T-helper 1 cell treated with Interleukin-12 subunit alpha and Interleukin-12 subunit beta and Interleukin-4 antibody, amounts not matched to agents 30 μg/mL and 1 μg/mL, for 36 hours (primary cell): ENCODE results near the gene NCK2.

Experiments used
- H3K27ac Mint-ChIP-seq: one replicate; pipeline ENCODE4 v1.8.0; 2021; ENCODE audit warnings: mild to moderate bottlenecking, mixed read lengths
- H3K27me3 Mint-ChIP-seq: one replicate; pipeline ENCODE4 v1.8.0; 2021; ENCODE audit warnings: low read depth, mixed read lengths
- H3K36me3 Mint-ChIP-seq: one replicate; pipeline ENCODE4 v1.8.0; 2021; ENCODE audit warnings: low read depth, mixed read lengths
- H3K4me1 Mint-ChIP-seq: one replicate; pipeline ENCODE4 v1.8.0; 2021; ENCODE audit warnings: low read depth, mixed read lengths
- H3K4me3 Mint-ChIP-seq: one replicate; pipeline ENCODE4 v1.8.0; 2021; ENCODE audit warnings: mild to moderate bottlenecking, moderate library complexity, mixed read lengths
- H3K9me3 Mint-ChIP-seq: one replicate; pipeline ENCODE4 v1.8.0; 2021; ENCODE audit warnings: mixed read lengths

The NCK2 gene

DNA sequence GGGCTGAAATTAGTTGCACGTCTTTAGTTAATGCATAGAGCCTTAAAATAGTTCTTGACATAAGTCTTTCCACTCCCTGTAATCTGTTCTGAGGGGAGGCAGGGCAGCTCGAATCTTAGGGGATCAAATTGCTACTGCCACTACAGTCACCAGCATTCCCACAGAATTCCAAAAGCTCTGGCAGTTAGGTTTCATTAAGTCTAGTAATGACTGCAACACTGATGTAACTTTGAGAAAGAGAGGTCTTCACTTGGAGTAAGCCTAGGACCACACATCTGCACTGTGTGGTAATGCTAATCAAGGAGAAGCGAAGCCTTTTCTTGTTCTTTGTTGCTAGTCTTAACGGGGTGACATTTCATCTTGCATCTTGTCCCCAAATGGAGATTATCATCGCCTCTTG is 19.3 kb upstream of the NCK2 start:
- Mint-ChIP-seq H3K36me3 (peaks cover 7% of the 10 kb centered on the region), H3K27ac (no peak overlapping the region), H3K4me1 (peaks cover 10% of the 10 kb centered on the region), H3K27me3 (peaks cover 10% of the 10 kb centered on the region), H3K9me3 (peaks cover 10% of the 10 kb centered on the region), H3K4me3 (no peak overlapping the region)

DNA sequence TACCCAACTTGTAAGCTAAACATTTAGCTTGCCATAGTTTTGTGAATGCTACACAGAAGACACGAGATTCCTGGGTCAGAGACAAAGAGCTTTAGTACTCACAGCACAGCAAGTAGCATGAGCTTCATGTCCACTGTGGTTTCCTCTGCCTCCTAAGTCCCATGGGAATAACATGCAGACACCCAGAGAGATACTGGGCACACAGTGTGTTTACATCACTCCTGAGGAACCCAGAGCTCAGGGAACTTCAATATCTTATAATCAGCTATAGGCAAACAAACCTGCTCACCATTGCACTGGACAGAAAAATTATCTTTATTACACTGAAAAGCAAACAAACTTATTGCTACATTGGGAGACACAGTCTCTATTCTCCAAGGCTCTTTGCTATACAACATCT is 14.5 kb upstream of the NCK2 start:
- Mint-ChIP-seq H3K4me3 (no peak overlapping the region), H3K27ac (no peak overlapping the region), H3K27me3 (peaks cover 8% of the 10 kb centered on the region), H3K36me3 (peaks cover 7% of the 10 kb centered on the region), H3K4me1 (peaks cover 18% of the 10 kb centered on the region), H3K9me3 (peaks cover 10% of the 10 kb centered on the region)

DNA sequence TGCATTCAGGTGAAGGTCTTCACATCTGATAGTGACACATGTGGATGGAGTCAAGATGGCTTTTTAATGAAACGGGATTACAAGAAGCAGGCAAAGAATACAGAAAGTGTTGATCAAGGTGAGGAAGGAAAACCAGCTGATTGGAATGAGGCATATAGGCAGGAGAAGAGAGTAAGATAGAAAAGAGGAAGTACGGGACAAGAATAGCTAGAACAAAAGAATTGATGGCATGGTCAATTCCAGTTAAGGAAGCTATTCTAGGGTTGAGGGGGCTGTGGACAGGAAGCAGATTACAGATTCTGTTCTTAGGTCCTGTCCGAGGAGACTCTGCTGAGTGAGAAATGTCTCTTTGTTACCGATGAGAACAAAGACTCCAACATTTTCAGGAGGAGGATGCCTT is 13.2 kb upstream of the NCK2 start:
- no peak overlapping the region for H3K4me3 Mint-ChIP-seq
- H3K4me1 Mint-ChIP-seq, result peaks cover 19% of the 10 kb centered on the region
- peaks cover 6% of the 10 kb centered on the region for H3K36me3 Mint-ChIP-seq
- peaks cover 8% of the 10 kb centered on the region for H3K27me3 Mint-ChIP-seq
- H3K9me3 Mint-ChIP-seq, result peaks cover 9% of the 10 kb centered on the region
- no peak overlapping the region for H3K27ac Mint-ChIP-seq

DNA sequence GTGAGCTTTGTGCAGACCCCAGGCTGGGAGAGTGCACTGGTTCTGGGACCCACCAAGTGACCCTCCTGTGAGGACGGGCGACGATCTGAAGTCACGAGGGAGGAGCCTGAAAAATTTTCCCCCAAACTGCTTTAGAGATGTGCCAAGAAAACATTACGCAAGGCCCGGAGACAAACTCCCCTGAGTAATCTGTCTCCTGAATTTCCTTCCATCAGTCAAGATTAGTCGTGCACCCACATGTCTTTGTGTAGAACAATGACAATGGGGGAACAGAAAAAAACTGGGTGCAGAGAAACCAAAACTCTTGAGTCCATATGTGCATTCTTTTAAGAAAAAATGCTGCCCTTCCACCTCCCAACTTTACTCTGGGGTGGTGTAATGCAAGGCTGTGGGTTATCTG is 12.6 kb upstream of the NCK2 start:
- Mint-ChIP-seq H3K27ac (no peak overlapping the region), H3K36me3 (peaks cover 2% of the 10 kb centered on the region), H3K4me1 (peaks cover 19% of the 10 kb centered on the region), H3K4me3 (no peak overlapping the region), H3K9me3 (peaks cover 3% of the 10 kb centered on the region), H3K27me3 (peaks cover 4% of the 10 kb centered on the region)

DNA sequence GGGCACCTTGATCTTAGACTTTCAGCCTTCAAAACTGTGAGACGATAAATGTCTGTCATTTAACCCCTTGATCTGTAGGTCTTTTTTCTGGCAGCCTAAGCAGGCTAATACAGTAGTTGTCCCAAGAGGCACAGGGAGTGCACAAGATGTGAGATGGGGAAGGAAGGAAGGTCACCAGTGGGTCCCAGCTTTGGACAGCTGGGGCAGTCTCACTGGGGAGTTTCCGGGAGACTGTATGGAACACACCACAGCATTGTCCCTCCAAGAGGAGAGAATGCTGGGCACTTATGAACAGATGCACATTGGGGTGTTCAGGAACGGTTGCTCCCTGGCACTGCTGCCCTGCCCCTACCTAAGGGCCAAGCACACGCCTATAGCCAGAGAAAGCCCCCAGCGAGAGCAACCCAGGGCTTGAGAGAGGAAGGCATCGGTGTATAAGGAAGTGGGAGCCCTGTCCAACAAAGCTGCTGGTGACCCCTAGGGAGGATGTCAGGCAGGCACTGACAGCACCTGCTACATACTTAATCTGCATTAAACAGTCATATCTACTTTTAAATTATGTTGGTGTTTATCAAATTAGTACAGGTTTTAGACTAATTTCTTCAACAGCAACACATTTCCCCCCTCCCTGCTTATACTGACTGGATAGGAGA is 11.6 kb upstream of the NCK2 start:
- Mint-ChIP-seq H3K4me3 (no peak overlapping the region), H3K4me1 (peaks cover 22% of the 10 kb centered on the region), H3K27ac (no peak overlapping the region), H3K27me3 (peaks cover 4% of the 10 kb centered on the region), H3K9me3 (no peaks in the 10 kb centered on the region), H3K36me3 (peaks cover 2% of the 10 kb centered on the region)

DNA sequence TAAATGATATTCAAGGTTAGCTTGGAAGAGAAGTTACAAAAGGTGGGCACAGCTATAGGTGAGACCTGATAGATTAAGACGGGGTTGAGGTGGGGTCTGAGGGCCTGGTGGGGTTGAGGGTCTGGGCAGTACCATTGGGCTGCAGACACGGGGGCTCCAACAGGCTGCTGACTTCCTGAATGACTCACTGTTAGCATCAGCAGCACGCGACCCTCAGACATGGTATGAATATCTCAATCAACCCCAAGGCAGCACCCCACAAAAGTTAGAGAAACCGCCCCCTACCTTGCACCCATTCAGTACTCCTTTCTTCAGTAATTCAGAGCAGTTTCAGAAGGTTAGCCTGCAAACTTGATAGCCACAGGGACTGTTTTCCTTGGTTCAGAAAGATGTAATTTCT is 10.8 kb upstream of the NCK2 start:
- Mint-ChIP-seq H3K27me3 (peaks cover 4% of the 10 kb centered on the region), H3K9me3 (no peaks in the 10 kb centered on the region), H3K36me3 (peaks cover 2% of the 10 kb centered on the region), H3K27ac (no peak overlapping the region), H3K4me3 (no peak overlapping the region), H3K4me1 (peaks cover 30% of the 10 kb centered on the region)

DNA sequence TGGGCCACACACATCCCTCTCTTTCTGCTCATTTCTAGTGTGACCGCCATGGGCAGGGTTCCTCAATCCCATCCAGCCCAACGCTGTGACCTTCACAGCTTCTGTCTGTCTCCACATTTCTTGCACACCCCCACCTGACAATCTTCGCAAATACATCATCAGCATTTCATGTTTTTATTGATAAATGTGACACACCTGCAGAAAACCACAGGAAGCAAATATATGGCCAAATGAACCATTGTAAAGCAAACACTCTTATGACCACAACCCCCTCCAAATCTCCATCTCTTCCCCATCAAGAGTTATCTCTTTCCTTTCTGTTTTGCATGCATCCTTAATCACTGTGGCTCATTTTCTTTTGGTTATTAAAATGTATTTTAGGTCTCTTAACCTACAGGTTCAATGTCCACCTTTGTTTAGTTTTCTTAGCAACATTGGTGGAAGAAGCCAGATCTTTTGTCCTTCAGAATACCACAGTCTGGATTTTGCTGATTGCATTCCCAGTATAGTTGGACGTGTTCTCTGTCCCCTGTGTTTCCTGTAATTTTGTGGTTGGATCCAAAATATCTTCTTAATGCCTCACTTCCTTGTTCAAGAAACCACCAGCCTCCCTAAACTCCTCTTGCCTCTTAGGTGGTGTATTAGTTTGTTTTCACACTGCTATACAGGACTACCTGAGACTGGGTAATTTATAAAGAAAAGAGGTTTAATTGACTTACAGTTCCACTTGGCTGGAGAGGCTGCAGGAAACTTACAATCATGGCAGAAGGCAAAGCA is 9.8 kb upstream of the NCK2 start:
- H3K9me3 Mint-ChIP-seq, result peaks cover 8% of the 10 kb centered on the region
- peaks cover 40% of the 10 kb centered on the region for H3K4me1 Mint-ChIP-seq
- peaks cover 9% of the 10 kb centered on the region for H3K36me3 Mint-ChIP-seq
- no peak overlapping the region for H3K4me3 Mint-ChIP-seq
- H3K27me3 Mint-ChIP-seq, result peaks cover 4% of the 10 kb centered on the region
- H3K27ac Mint-ChIP-seq, result no peak overlapping the region

DNA sequence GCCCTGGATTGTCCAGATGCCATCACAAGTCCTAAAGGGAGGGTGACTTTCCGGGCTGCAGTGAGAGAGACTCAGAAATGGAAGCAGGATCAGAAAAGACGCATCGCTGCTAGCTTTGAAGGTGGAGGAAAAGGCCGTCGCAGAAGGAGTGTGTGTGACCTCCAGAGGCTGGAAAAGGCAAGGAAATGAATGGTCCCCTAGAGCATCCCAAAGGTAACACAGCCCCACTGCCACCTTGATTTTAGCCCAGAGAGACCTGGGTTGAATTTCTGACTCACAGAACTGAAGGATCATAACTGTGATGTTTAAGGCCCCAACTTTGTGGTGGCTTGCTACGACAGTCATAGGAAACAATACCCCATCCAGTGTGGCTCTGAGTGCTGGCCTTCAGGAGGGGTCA is 8.6 kb upstream of the NCK2 start:
- H3K27ac Mint-ChIP-seq, result no peak overlapping the region
- H3K9me3 Mint-ChIP-seq, result peaks cover 10% of the 10 kb centered on the region
- peaks cover 50% of the 10 kb centered on the region for H3K4me1 Mint-ChIP-seq
- H3K4me3 Mint-ChIP-seq, result no peak overlapping the region
- H3K36me3 Mint-ChIP-seq, result peaks cover 15% of the 10 kb centered on the region
- H3K27me3 Mint-ChIP-seq, result peaks cover 4% of the 10 kb centered on the region

DNA sequence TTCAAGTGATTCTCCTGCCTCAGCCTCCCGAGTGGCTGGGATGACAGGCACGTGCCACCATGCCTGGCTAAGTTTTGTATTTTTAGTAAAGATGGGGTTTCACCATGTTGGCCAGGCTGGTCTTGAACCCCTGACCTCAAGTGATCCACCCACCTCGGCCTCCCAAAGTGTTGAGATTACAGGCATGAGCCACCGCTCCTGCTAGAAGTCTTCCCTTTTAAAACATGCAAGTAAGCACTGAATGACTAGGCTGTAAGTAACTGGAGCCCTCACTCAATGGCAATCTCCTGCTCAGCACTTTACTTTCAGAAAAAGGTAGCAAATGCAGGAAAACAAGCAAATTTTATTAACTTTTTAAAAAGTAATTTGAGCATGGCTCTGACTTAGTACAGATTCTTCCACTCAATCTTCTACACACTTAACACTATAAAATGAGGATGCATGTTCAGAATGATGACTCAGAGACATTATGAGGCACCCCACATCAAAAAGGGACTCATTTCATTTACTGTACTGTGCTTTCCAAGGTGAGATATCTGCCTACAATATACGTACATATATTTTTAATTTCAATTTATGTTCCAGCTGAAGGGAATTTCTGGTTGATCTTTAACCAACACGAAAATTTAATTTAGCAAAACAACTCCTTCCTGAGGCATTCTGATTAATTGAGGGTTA is 6.6 kb upstream of the NCK2 start:
- H3K27me3 Mint-ChIP-seq, result no peaks in the 10 kb centered on the region
- peak overlapping the region; percentile 99 for H3K27ac Mint-ChIP-seq
- H3K36me3 Mint-ChIP-seq, result peaks cover 21% of the 10 kb centered on the region
- peaks cover 10% of the 10 kb centered on the region for H3K9me3 Mint-ChIP-seq
- H3K4me1 Mint-ChIP-seq, result peaks cover 69% of the 10 kb centered on the region
- peak overlapping the region; percentile 71 for H3K4me3 Mint-ChIP-seq

DNA sequence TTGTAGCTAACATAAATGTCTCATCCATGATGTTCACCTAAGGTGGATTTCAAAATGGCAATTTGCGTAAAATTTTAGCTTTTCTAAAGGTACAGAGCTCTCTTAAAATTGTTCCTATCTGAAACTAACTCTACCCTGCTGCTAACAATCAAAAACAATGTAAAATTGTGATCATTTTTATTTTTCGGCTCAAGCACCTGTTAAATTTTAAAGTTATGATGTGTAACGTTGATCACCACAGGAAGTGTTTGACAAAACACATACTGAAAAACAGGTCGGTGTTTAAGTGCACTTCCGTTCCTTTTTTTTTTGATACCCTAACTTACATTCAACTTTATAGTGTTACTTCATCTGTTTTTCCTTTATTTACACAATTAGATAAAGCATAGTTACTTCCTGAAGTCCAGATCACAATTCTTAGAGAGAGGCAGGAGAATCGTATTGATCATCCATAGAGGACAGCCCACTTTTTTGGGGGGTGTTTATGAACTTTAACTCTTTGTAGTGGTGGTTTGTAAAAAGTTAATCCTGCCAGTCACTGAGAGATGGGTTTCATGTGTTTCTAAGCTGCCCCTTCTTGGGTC is 6.0 kb upstream of the NCK2 start:
- peaks cover 10% of the 10 kb centered on the region for H3K9me3 Mint-ChIP-seq
- peak overlapping the region; percentile 99 for H3K27ac Mint-ChIP-seq
- no peaks in the 10 kb centered on the region for H3K27me3 Mint-ChIP-seq
- H3K36me3 Mint-ChIP-seq, result peaks cover 21% of the 10 kb centered on the region
- peak overlapping the region; percentile 71 for H3K4me3 Mint-ChIP-seq
- peaks cover 70% of the 10 kb centered on the region for H3K4me1 Mint-ChIP-seq

DNA sequence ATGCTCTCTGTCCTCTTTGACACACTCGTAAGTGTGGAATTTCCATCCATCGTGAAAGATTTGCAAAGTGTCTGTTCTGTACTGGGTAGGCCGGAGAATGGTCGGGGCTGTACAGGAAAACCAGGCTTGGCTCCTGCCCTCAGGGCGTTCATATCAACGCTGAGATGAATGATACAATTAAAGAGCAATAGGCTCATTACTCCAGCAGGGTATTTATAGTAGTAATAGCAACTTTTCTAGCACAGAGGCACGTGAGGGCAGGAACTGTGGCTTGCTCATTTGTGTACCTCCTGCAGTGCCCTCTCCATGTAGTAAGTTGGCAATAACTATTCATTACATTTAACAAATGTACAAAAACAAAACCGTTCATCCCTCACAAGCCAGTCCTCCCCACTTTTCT is 5.3 kb upstream of the NCK2 start:
- Mint-ChIP-seq H3K36me3 (peaks cover 21% of the 10 kb centered on the region), H3K4me1 (peaks cover 67% of the 10 kb centered on the region), H3K27ac (peak overlapping the region; percentile 99), H3K4me3 (peak overlapping the region; percentile 64), H3K27me3 (no peaks in the 10 kb centered on the region), H3K9me3 (peaks cover 10% of the 10 kb centered on the region)

DNA sequence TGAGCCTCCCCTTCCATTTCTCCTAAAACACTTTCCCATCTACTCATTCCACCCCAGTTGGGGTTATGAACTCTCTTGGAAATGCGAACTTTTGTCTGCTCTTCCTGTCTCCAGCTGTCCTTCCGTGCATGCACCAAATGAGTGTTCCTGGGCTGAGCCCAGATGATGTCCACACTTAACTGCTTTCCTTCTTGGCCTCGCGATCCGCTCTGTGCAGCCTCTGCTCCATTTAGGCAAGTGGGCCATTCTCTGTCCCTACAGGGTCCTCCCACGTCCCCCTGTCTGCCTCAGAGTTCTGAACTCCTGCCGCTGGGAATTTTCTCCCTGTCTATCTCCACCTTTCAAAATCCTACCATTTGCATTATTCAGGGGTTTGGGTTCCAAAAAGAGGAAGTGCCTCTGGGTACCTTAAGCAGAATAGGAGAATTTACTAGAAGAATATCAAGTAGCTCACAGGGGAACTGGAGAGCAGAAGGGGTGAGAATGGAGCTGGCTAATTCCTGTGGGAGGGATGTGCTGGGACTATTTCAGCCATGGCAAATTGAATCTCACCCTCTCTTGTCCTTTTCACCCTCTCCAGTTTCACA is 4.7 kb upstream of the NCK2 start:
- Mint-ChIP-seq H3K27ac (peak overlapping the region; percentile 99), H3K27me3 (no peaks in the 10 kb centered on the region), H3K4me1 (peaks cover 61% of the 10 kb centered on the region), H3K36me3 (peaks cover 19% of the 10 kb centered on the region), H3K4me3 (peak overlapping the region; percentile 41), H3K9me3 (peaks cover 10% of the 10 kb centered on the region)

DNA sequence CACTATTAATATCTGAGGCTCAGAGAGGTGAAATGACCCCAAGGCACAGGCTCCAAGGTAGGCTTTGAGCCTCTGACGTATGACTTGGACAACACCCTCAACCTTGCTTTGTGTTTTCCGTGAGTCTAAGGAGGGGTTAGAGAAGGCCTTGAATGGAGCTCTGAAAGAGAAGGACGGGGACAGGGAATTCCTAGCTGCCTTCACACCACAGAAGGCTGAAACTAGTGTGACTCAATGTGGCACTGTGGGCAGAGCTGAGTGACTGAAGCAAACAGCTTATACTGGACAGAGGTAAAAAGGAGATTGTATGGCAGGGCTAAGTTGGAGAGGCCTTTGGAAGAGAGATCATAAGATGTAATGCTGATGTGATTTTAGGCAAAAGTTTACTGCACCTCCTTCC is 3.5 kb upstream of the NCK2 start:
- H3K36me3 Mint-ChIP-seq, result peaks cover 25% of the 10 kb centered on the region
- peaks cover 10% of the 10 kb centered on the region for H3K9me3 Mint-ChIP-seq
- peaks cover 63% of the 10 kb centered on the region for H3K4me1 Mint-ChIP-seq
- peak overlapping the region; percentile 8 for H3K4me3 Mint-ChIP-seq
- no peak overlapping the region for H3K27ac Mint-ChIP-seq
- H3K27me3 Mint-ChIP-seq, result no peaks in the 10 kb centered on the region

DNA sequence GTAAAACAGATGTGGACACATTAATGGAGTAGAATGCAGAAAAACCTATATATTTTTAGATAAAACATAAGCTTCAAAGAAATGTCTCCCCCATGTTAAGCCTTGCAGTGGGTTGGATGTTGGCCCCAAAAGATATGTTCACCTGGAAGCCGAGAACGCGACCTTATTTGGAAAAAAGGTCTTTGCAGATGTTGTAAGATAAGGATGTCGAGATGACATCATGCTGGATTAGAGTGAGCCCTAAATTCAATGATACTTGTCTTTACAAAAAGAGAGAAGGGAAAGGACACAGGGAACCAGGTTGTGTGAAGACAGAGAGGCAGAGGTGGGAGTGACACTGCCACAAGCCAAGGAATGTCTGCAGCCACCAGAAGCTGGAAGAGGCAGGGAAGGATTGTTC is 3.1 kb upstream of the NCK2 start:
- Mint-ChIP-seq H3K27ac (no peak overlapping the region), H3K4me3 (no peak overlapping the region), H3K4me1 (peaks cover 66% of the 10 kb centered on the region), H3K27me3 (no peaks in the 10 kb centered on the region), H3K36me3 (peaks cover 28% of the 10 kb centered on the region), H3K9me3 (peaks cover 10% of the 10 kb centered on the region)
